K562 (cell line): ENCODE measurements around the gene FBLN2.

Experiments
- ARID4B ChIP-seq: sonication (generic); formaldehyde crosslinking; IDR thresholded peaks from 2 replicates; pipeline ENCODE4 v1.8.0; 2022; ENCODE audit warnings: mild to moderate bottlenecking, missing genetic modification reagents
- CTCF ChIP-seq, 3 experiments: IDR thresholded peaks in 2 of 3; conservative IDR thresholded peaks in 1 of 3; 2 replicates each; pipeline ENCODE4 v1.5.1; 2011 to 2012; ENCODE audit warnings: low read length in 3 of 3, mild to moderate bottlenecking in 3 of 3, control low read depth in 2 of 3, improper control_type of control experiment in 1 of 3, inconsistent platforms in 1 of 3, low read depth in 1 of 3, mixed read lengths in 1 of 3, moderate library complexity in 1 of 3; ENCODE audit not compliant: insufficient read depth in 2 of 3
- EP300 ChIP-seq: IDR thresholded peaks from 2 replicates; pipeline ENCODE4 v1.6.1; 2012; ENCODE audit warnings: low read length, improper control_type of control experiment
- HES1 ChIP-seq: fragments of 450-650 bp; IDR thresholded peaks from 2 replicates; pipeline ENCODE4 v1.6.1; 2016; ENCODE audit warnings: low read depth, mild to moderate bottlenecking, moderate library complexity
- KLF13 ChIP-seq: fragments of 450-650 bp; IDR thresholded peaks from 2 replicates; pipeline ENCODE4 v1.6.1; 2016; ENCODE audit warnings: missing genetic modification characterization, low read depth, mild to moderate bottlenecking, missing compliant biosample characterization, moderate library complexity, borderline replicate concordance
- MAFK ChIP-seq: IDR thresholded peaks from 2 replicates; pipeline ENCODE4 v1.6.1; 2011; ENCODE audit warnings: low read length, improper control_type of control experiment
- NELFE ChIP-seq: IDR thresholded peaks from 2 replicates; pipeline ENCODE4 v1.6.1; 2011; ENCODE audit warnings: mild to moderate bottlenecking; ENCODE audit not compliant: insufficient read depth, insufficient read length
- PATZ1 ChIP-seq: fragments of 250-450 bp; sonication (Bioruptor Pico); IDR thresholded peaks from 2 replicates; pipeline ENCODE4 v1.5.0; 2020; ENCODE audit warnings: mild to moderate bottlenecking, borderline replicate concordance
- POU5F1 ChIP-seq: fragments of 150-350 bp; IDR thresholded peaks from 2 replicates; pipeline ENCODE4 v1.6.1; 2014; ENCODE audit warnings: borderline replicate concordance, low read length, low read depth, mild to moderate bottlenecking; ENCODE audit not compliant: partially characterized antibody
- SP1 ChIP-seq: sonication (generic); formaldehyde crosslinking; IDR thresholded peaks from 2 replicates; pipeline ENCODE4 v1.8.1; 2022; ENCODE audit warnings: mild to moderate bottlenecking, missing genetic modification reagents
- TAF1 ChIP-seq: IDR thresholded peaks from 2 replicates; pipeline ENCODE4 v1.6.1; 2011; ENCODE audit warnings: mild to moderate bottlenecking, low read length, moderate library complexity; ENCODE audit not compliant: insufficient read depth, control insufficient read depth, severe bottlenecking; ENCODE audit errors: extremely low read depth
- TBL1XR1 ChIP-seq, 2 experiments: IDR thresholded peaks; 2 replicates each; pipeline ENCODE4 v1.6.1; 2012; ENCODE audit warnings: improper control_type of control experiment in 2 of 2, low read length in 2 of 2, mild to moderate bottlenecking in 1 of 2
- ZBTB7A ChIP-seq: IDR thresholded peaks from 2 replicates; pipeline ENCODE4 v1.6.1; 2011; ENCODE audit warnings: low read depth, mild to moderate bottlenecking, low read length, moderate library complexity, borderline replicate concordance; ENCODE audit not compliant: control insufficient read depth
- ZNF146 ChIP-seq: IDR thresholded peaks from one replicate; pipeline ENCODE4 v1.6.1; 2018; ENCODE audit warnings: missing compliant biosample characterization; ENCODE audit not compliant: unreplicated experiment

- no peak for TF ChIP-seq EP300
- TF ChIP-seq POU5F1 = no peak
- TF ChIP-seq TBL1XR1 (IDR thresholded peaks at IDR 0.05; ENCODE audit: low read length in 2 of 2) = no peak
- no peak for TF ChIP-seq NELFE
- TF ChIP-seq MAFK = no peak
- TF ChIP-seq PATZ1 = no peak
- TF ChIP-seq CTCF (IDR thresholded peaks at IDR 0.05 in 2 of 3, conservative IDR thresholded peaks at IDR 0.05 in 1 of 3; ENCODE audit: insufficient read depth in 2 of 3, low read depth in 1 of 3, low read length in 3 of 3) = no peak
- TF ChIP-seq SP1 (CRISPR knock-in tag) = no peak
- TF ChIP-seq HES1 = no peak
- TF ChIP-seq ZNF146 (CRISPR knock-in tag) = no peak
- TF ChIP-seq KLF13 (tag) = no peak
- no peak for TF ChIP-seq ZBTB7A
- no peak for TF ChIP-seq ARID4B (CRISPR knock-in tag)
- no peak for TF ChIP-seq TAF1
Observed at GRCh38 chr3:13642597-13642996, 93.7 kb downstream of the FBLN2 start.
